Activated CD4-positive, alpha-beta T cell treated with anti-CD3 and anti-CD28 coated beads, Interleukin-2, amount 50 U/mL, for 48 hours (primary cell): Measurements from ENCODE around the gene RHEB.

Experiments used
- DNase-seq, 2 experiments: peaks; one replicate each; pipeline ENCODE4 v3.0.0-alpha.2; 2020

Gene RHEB

DNA sequence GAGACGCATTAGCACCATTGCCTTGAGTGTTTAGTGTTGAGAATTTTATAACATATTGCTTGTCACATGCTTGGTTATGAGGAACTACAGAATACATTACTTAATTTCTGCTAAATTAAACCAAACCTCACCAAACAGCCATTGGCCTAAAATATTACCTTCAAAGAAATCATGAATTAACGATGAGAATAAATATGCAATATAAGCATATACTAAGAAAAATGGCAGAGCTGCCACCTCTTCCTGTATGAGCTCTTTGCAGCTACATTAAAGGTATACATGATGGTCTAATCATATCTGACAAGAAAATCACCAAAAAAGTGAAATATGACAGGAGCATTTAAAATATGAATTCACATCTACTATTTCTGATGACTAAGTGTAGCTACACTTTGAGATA lies 5.2 kb upstream of the RHEB start:
- DNase-seq, result no peak

GRCh38 chr7:151524331-151524730 lies 4.6 kb upstream of the RHEB start:
- no peak for DNase-seq

DNA sequence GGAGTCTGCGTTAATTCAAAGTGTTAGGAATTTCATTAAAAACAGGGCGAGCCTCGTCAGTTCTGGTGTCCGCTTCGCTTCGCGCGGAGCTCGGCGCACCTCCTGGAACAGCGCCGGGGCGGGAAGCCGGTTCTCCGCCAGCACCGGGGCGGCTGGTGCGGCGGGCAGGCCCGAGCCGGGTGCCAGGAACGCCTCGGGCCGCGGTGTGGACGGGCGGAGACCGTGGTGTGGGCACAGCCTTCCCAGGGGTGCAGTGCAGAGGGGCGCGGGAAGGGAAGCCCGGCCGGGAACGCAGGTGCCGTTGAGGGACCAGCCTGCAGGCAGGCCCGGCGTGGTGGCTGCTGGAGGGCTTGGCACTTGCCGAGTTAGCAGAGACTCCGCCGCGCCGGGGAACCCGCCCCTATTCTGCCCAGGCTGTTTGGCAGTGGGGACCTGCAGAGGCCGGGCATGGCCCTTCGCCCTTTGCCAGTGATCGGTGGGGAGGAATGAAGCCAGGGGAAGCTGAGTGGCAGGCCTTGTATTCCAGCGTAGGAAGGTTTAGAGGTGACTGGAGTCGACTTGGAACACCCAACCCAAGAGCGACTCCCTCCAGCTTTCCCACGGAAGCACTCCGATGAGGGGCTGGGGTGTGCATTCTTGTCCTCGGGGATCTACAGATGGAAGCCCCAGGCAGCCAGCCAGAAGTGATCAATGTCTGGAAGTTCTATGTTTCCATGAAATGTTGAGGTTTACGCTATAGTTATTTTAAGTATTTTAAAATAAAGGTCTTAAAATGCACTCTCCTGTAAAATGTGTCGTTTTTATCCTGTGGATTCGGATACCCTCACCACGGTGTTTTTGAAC lies 945 bp upstream of the RHEB start:
- DNase-seq, result peak; percentile 46 to 52

GRCh38 chr7:151518947-151519764 lies 539 bp downstream of the RHEB start:
- peak; percentile 45 to 63 for DNase-seq

DNA sequence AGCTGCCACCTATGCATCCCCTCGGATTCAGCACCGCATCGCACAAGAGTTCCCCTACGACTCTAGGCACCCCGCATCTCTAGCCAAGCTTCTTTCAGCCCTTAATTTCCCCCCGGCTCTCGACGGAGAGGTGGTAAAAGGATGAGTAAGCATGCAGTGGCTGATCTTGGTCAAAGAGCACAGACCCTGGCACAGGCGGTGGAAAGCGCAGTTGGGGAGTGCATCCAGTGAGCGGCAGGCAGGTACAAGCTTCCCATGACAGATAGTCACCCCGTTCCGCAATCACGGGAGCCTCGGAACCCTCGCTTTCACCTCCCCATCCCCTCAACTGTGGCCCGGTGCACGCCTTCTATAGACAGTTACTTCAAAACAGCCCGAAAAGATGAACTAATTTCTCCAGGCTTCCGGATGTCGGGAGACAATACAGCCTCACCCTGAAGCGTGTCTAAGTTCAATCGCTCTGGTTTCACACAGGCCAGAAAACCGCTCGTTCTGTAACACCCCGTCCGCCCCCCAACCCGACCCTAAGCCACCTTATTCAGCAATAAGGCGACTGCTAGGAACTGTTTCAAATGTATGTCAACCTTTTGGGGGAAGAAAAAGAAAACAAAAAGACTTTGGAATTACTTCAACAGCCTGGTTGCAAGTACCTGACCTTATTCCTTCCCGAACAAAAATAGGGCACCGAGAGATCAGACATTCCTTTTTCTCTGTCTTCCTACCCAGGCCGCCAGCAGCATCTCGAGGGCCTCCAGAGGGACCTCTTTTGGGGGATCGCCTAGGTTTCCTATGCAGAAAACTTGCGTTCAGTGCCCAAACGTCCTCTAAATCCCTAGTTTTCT lies 1.4 kb downstream of the RHEB start:
- peak; percentile 60 to 73 for DNase-seq

DNA sequence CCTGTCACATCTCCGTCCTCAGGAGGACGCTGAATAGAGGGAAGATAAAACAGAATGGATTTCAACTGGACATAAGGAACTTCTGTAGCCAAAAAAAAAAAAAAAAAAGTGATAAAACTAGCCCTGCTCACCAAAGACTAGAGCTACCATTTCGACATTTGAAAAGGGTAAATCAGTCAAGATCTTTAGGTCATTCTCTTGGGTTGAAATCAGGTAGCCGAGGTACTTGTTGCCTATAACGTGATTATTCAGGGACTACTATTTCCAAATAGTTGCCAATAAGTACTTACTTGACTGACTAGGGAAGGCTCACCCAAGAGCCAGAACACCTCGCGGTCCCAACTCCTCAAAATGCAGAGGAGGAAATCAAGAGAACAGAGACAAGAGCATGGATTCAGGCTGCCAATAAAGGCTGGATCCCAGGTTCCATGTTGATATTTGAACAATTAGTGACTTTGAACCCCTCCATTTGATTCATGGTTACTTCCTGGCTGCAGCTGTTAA lies 2.0 kb downstream of the RHEB start:
- no peak for DNase-seq

DNA sequence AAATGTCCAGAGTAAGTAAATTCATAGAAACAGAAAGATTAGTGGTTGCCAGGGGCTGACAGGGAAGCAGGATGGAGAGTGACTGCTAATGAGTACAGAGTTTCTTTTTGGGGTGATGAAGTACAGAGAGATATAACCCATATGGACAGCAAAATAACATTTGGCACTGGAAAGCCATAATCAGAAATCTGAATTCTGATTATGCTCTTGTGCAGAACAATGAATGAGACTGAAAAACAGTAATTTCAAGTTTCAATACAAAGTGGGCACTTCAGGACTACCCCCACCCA lies 4.5 kb downstream of the RHEB start:
- DNase-seq, result no peak

DNA sequence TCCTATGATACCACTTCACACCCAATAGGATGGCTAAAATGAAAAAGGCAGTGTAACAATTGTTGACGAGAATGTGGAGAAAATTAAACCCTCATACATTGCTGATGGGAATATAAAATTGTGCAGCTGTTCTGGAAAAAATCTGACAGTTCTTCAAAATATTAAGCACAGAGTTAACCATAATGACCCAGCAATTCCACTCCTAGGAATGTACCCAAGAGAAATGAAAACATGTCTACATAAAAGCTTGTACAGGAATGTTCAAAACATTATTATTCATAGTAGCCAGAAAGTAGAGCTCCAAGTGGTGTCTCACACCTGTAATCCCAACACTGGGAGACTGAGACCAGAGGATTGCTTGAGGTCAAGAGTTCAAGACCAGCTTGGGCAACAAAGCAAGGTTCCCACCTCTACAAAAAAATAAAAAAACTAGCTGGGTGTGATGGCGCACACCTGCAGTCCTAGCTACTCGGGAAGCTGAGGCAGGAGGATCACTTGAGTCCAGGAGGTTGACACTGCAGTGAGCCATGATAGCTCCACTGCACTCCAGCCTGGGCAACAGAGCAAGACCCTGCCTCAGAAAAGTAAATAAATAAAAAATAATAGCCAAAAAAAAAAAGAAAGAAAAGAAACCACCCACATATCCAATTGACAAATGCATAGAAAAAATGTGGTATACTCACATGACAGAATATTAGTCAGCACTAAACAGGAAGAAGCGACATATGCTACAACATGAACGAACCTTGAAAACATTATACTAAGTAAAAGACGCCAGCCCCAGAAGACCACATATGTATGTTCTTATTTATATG lies 5.0 kb downstream of the RHEB start:
- DNase-seq, result no peak

- no peak for DNase-seq
Observed at GRCh38 chr7:151513133-151513532, 6.6 kb downstream of the RHEB start.

- DNase-seq, result no peak
Observed at GRCh38 chr7:151512353-151512752, 7.3 kb downstream of the RHEB start.

DNA sequence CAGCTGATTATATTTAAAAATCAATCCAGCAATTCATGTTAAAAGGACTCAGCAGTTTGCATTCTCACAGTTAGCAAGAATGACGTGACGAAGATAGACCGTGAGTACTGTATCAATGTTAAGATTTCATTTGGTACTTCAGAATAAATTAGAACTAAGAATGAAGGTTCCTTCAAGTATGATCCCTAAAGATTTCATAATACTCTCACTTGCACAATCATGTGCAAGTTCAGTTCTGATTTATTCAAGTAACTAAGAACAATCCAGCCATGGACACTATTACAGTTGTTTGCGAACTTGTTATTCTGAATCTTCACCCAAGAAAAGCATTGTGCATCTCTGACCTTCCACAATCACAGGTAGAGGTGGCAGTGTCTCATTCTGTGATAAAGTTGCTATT lies 7.7 kb downstream of the RHEB start:
- no peak for DNase-seq

GRCh38 chr7:151511270-151511669 lies 8.4 kb downstream of the RHEB start:
- DNase-seq, result no peak

DNA sequence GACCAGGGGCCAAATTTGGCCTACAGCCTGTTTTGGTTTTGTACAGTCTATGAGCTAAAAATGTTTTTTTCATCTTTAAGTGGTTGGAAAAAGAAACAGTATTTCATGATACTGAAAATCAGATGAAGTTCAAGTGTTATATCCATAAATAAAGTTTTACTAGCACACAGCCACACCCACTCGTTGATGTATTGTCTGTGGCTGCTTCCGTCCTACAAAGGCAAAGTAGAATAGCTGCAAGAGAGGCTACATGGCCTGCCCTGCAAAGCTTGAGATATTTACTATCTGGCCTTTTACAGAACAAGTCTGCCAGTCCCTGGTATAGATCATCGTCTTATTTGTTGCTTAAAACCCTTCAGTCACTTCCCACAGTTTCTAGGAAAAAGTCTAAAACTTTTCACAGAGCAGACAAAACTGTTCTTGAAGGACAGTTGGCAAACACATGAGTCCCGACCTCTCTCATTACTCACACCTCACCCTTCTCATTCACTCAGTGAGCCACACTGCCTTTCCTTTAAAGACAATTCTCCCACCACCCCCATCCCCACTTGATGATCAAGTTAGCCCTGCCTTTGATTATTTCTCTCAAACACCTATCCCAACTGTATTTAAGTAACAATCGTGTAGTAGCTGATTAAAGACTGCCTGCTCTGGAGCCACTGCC lies 9.9 kb downstream of the RHEB start:
- no peak for DNase-seq

DNA sequence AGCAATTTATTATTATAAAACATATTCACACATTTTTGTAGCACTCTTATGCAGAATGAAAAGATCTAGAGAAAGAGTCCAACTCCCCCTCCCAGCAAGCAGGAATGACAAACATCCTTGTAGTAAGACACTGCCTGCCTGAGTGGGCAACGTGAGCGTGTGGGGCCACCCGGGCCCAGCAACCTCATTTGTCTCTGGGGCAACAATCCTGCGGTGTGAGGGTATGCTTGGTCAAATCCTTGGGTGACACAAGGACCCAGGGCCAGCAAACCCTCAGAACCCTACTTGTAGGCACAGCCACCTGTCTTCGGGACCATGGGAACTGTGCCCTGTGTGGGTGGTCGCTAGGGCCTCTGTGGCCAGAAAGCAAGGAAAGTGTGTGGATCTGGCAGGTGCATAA lies 10.7 kb downstream of the RHEB start:
- no peak for DNase-seq

DNA sequence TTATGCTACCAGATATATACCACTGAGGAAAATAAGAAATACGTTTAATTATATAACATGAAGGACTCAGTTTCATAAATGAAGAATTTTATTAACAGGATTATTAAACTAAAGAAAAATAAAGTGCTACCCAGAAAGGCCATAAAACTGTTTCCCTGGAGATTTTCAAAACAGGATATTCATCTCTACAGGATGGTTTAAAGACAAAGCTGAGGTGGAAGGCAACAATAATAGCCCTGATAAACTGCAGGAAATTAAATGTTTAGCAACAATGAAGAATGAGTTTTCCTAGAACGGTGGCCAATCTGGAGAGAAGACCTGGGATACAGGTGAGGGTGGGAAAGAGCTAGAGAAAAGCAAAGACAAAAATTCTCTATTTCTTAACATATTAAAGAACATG lies 11.9 kb downstream of the RHEB start:
- no peak for DNase-seq

- DNase-seq, result no peak
Observed at GRCh38 chr7:151506901-151507382, 12.8 kb downstream of the RHEB start.

DNA sequence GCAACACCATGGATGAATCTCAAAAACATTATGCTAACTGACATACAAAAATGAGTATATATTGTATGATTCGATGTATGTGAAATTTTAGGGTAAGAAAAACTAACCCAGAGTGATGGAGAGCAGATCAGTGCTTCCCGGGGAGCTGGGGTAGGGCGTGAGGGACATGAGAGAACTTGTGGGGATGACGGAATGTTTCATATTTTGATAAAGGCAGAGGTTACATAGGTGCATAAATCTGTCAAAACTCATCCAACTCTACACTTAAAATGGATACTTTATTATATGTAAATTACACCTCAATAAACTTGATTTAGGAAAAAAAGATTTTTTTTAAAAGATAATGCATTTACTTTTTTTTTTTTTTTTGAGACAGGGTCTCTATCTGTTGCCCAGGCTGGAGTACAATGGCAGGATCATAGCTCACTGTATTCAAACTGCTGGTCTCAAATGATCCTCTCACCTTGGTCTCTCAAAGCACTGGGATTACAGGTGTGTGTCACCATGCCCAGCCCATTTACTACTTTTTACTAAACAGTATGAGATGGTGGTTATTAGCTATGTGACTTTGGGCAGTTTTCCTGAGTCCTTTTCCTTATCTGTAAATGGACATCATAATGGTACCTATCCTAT lies 13.7 kb downstream of the RHEB start:
- DNase-seq, result no peak

DNA sequence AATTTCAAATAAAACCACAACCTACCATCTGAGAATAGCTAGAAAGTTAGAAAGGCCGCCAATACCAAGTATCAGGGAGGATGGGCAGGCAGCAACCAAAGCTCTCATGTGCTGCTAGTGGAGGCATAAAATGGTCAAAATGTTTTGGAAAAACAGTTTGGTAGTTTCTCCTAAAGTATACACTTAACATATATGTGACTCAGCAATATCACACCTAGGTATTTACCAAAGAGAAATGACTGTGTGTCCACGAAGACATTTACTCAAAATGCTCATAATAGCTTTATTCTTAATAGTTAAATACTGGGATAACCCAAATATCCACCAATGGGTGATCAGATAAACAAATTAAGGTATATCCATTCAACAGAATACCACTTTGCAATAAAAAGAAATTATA lies 14.3 kb downstream of the RHEB start:
- no peak for DNase-seq

- no peak for DNase-seq
Observed at GRCh38 chr7:151504715-151505326, 14.9 kb downstream of the RHEB start.

DNA sequence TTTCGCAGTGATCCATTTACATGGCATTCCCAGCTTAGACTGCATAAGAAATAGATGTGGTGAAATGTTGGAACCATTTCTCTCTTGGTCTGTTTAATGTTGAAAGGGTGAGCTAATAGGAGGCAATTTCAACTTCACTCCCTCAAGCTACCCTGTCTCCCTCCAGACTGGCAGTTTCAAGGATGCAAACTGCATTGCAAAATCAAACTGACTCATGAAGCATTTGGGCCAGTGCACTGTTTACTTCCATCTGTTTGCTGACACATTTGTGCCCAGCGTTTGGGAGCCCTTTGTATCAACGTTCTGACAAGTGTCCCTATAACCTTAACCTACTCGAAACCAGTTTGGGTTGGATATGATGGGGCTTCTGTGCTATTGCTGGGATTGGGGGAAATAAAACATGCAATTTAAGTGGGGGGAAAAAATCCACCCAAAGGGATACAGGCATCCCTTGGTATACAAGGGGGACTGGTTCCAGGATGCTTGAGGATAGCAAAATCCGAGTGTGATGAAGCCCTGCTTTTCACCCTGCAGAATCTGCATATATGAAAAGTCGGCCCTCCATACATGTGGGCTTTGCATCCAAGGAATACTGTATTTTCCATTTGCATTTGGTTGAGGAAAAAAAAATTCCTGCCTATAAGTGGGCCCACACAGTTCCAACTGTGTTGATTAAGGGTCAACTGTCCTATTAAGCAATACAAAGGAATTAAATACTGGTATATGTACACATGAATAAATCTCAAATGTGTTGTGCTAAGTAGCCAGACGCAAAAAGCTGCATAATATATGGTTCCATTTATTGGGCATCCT lies 15.6 kb downstream of the RHEB start:
- no peak for DNase-seq
